BJ (cell line): ENCODE results near the gene CYB561. TPM values are rescaled to one million over a fixed set of nuclear protein-coding genes. Genes with fewer than 3 reads are reported as not detected.
"Not testable (repeated sequence)": the region's sequence is repeated elsewhere in the genome, so short reads cannot be mapped to it uniquely, and the experiment has no call there.

Source experiments
- CTCF ChIA-PET: fragments of 350-600 bp; formaldehyde crosslinking; extraction: SDS; loops from one replicate; lab custom pipeline; 2021; ENCODE audit warnings: antibody characterized with exemption, inconsistent platforms; lab: Yijun Ruan, JAX
- POLR2A ChIA-PET: fragments of 300-600 bp; sonication (Branson Sonifier 250); formaldehyde crosslinking; extraction: SDS; loops from one replicate; lab custom pipeline; 2021; ENCODE audit warnings: antibody characterized with exemption; lab: Charles Lee
- DNase-seq: peaks from one replicate; pipeline ENCODE4 v3.0.0-alpha.2; 2011; ENCODE audit warnings: low read depth
- H3K27me3 ChIP-seq: 2 replicates; pipeline ENCODE4 v1.6.0; 2011; ENCODE audit warnings: low read length; ENCODE audit not compliant: control insufficient read depth, insufficient read depth
- H3K36me3 ChIP-seq: 2 replicates; pipeline ENCODE4 v1.5.1; 2011; ENCODE audit warnings: low read length; ENCODE audit not compliant: control insufficient read depth, insufficient read depth
- H3K4me3 ChIP-seq: 2 replicates; pipeline ENCODE4 v1.5.1; 2011; ENCODE audit warnings: low read depth, mild to moderate bottlenecking, control low read depth, low read length
- polyA plus RNA-seq: library from polyadenylated mRNA; depleted of rRNA; stranded (reverse); fragments of >200 nt; gene quantifications from 2 replicates; pipeline ENCODE4 v1.2.3, GENCODE V29; 2011
- TF ChIP-seq, protein P1 (sequence below): IDR thresholded peaks from 2 replicates; pipeline ENCODE4 v1.5.1; 2011; ENCODE audit warnings: low read depth, mild to moderate bottlenecking, control low read depth, inconsistent platforms, low read length, moderate library complexity; ENCODE audit not compliant: insufficient read depth

CYB561 gene
- polyA plus RNA-seq, 1 experiment = 17.1 TPM

DNA sequence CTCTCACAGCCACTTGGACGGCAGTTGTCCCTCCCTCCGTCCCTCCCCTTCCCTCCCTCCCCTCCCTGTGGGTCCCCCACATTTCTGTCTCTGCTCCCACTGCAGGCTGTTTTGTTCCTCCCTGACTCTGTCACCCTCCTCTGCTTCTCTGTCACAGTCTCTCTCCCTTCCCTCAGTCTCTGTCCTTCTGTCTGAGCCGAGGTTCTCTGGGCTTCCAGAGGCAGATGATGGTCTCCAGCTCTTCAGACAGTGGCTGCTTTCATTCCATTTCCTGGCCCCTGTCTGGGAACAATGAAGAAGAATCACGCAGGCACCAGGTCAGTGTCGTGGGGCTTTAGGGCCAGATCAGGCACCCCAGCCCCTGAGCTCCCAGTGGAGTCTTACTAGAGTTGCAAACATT is 8.8 kb upstream of the CYB561 start:
- Histone ChIP-seq H3K27me3 (peaks cover 2% of the 10 kb centered on the region; the same call in 1 of the 2 replicates), H3K4me3 (no peak overlapping the region), H3K36me3 (no peaks in the 10 kb centered on the region)
- TF ChIP-seq, protein P1, sequence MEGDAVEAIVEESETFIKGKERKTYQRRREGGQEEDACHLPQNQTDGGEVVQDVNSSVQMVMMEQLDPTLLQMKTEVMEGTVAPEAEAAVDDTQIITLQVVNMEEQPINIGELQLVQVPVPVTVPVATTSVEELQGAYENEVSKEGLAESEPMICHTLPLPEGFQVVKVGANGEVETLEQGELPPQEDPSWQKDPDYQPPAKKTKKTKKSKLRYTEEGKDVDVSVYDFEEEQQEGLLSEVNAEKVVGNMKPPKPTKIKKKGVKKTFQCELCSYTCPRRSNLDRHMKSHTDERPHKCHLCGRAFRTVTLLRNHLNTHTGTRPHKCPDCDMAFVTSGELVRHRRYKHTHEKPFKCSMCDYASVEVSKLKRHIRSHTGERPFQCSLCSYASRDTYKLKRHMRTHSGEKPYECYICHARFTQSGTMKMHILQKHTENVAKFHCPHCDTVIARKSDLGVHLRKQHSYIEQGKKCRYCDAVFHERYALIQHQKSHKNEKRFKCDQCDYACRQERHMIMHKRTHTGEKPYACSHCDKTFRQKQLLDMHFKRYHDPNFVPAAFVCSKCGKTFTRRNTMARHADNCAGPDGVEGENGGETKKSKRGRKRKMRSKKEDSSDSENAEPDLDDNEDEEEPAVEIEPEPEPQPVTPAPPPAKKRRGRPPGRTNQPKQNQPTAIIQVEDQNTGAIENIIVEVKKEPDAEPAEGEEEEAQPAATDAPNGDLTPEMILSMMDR = no peak
- ChIA-PET POLR2A (interaction anchor here (0.6 kb wide), 1 partner anchor 317 kb away, joined by 3 read pairs; no protein-coding TSS in a partner anchor), CTCF (interaction anchor here (0.7 to 3.7 kb wide), 2 partner anchors 10 to 157 kb away, joined by 3 to 17 read pairs; no protein-coding TSS in a partner anchor)
- DNase-seq = no peak

DNA sequence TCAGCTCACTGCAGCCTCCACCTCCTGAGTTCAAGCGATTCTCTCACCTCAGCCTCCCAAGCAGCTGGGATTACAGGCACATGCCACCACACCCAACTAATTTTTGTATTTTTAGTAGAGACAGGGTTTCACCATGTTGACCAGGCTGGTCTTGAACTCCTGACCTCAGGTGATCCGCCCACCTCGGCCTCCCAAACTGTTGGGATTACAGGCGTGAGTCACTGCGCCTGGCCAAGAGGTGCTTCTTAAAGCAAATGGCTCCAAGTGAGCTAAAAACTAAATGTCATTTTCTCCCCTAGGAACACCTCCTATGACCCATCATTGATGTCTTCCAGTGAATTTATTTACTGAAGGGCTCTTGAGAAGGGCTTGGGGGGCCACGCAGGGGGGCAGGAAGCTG is 8.3 kb upstream of the CYB561 start:
- not testable (repeated sequence) for DNase-seq, H3K4me3 ChIP-seq, H3K27me3 ChIP-seq, H3K36me3 ChIP-seq
- ChIA-PET CTCF (interaction anchor here (1.0 to 3.7 kb wide), 2 partner anchors 10 to 157 kb away, joined by 4 to 17 read pairs; no protein-coding TSS in a partner anchor), POLR2A (interaction anchor here (0.6 kb wide), 1 partner anchor 317 kb away, joined by 3 read pairs; no protein-coding TSS in a partner anchor)

DNA sequence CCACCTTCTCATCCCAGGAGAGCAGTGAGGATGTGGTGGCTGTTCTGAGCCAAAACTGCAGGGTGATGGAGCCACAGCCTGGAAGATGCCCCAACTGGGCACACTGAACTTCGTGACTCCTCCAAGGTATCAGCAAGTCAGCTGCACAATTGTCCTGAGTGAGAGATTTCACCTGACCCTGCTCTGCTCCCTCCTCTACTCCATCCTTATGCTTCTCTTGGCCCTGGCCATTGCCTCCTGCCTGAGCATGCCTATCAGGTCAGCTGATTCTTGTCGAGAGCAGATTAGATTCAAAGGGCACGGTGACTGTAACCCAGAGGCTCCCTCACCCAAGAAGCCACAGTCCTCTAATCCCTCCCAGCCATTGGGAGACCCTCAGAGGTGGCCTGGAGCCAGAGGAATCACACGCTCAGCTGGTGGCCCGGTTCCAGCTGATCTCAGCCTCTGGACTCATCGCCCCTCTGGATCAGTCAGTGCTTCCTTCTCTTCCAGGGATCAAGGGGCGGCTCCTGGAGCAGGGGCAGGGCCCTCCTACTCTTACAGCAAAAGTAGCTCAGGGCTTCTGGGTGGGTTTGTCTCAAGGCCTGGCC is 7.0 kb upstream of the CYB561 start:
- no peaks in the 10 kb centered on the region for H3K36me3 ChIP-seq
- TF ChIP-seq, protein P1 = no peak
- DNase-seq = no peak
- peaks cover 2% of the 10 kb centered on the region; the same call in 1 of the 2 replicates for H3K27me3 ChIP-seq
- H3K4me3 ChIP-seq = no peak overlapping the region
- ChIA-PET POLR2A (no interaction called here), CTCF (interaction anchor here (1.8 to 3.7 kb wide), 2 partner anchors 9 to 26 kb away, joined by 4 to 17 read pairs; no protein-coding TSS in a partner anchor)

DNA sequence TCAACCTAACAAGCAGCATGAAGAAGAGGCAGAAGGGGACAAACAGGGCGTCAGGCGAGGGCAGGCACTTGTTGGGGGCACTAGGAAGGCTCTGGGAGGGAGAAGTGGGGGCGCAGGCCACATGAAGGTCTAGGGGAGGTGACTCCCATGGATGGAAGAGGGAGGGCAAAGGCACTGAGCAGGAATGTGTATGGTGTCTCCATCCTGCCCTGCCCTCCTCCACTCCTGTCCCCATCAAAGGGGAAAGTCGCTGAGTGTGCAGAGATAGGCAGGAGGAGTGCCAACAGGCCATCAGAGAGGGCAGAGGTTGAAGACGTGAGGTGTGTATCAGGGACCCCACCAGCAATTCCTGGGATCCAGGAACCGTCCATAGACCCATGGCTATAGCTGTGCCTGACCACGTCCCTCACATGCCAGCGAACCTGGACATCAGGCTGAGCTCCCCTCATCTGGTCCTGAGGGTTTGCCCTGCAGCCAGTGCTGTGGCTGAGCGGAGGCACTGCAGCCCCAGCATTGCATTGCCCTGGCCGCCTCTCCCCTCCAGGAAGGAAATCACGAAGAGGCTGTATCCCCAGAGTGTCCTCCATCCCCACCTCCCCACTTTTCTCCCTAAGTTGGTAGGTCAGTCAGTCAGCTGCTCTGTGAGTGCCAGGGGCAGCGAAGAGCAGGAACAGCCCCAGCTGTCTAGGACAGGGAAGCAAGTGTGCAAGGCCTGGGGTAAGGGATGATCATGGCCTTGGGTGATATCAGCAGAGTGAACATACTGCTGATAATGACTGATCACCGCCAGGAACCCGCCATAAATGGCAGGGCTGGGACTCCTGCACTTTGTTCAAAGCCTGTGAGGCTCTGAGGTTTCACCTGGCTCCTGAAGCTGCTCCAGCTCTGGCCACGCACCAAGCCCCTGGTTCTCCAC is 6.2 kb upstream of the CYB561 start:
- Histone ChIP-seq H3K36me3 (no peaks in the 10 kb centered on the region), H3K27me3 (peaks cover 2% of the 10 kb centered on the region; the same call in 1 of the 2 replicates), H3K4me3 (no peak overlapping the region)
- POLR2A ChIA-PET = no interaction called here
- TF ChIP-seq, protein P1 = no peak
- CTCF ChIA-PET = interaction anchor here (1.8 to 3.7 kb wide), 2 partner anchors 8 to 27 kb away, joined by 4 to 17 read pairs; no protein-coding TSS in a partner anchor
- DNase-seq = no peak

DNA sequence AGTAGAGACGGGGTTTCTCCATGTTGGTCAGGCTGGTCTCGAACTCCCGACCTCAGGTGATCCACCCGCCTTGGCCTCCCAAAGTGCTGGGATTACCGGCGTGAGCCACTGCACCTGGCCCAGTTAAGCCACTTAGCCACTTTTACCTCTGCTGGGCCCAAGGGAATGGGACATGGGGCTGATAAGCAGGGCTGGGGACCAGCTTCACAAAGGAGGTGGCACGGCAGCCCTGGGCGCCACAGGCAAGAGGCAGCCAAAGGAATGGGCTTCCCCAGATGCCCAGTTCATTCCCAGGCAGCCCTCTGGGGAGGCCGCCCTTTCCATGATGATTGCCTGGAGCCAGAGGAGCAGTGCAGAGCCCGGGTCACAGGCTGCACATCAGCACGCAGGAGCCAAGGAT is 5.0 kb upstream of the CYB561 start:
- TF ChIP-seq, protein P1 = no peak
- POLR2A ChIA-PET = no interaction called here
- Histone ChIP-seq H3K4me3 (no peak overlapping the region), H3K36me3 (no peaks in the 10 kb centered on the region), H3K27me3 (peaks cover 2% of the 10 kb centered on the region; the same call in 1 of the 2 replicates)
- CTCF ChIA-PET = no interaction called here
- DNase-seq = no peak
